SKM-1 (cell line): Measurements from ENCODE around the gene DPP6.

ENCODE experiments used
- DNase-seq: peaks from one replicate; lab custom pipeline; 2025; ENCODE audit not compliant: unreplicated experiment; lab: John Stamatoyannopoulos, UW

The DPP6 gene

GRCh38 chr7:154332811-154333580 is 280.8 kb downstream of the DPP6 start:
- DNase-seq = no peak

GRCh38 chr7:154336295-154336694 is 284.1 kb downstream of the DPP6 start:
- DNase-seq = no peak

GRCh38 chr7:154338701-154339506 is 286.7 kb downstream of the DPP6 start:
- DNase-seq = no peak

- DNase-seq = no peak
Measured at GRCh38 chr7:154342971-154343633, 290.9 kb downstream of the DPP6 start.

- no peak for DNase-seq
Measured at GRCh38 chr7:154343778-154344412, 291.7 kb downstream of the DPP6 start.

- DNase-seq = no peak
Measured at GRCh38 chr7:154345093-154345492, 292.9 kb downstream of the DPP6 start.

GRCh38 chr7:154347700-154348266 is 295.6 kb downstream of the DPP6 start:
- no peak for DNase-seq

- no peak for DNase-seq
Measured at GRCh38 chr7:154350892-154351291, 298.7 kb downstream of the DPP6 start.

- DNase-seq = no peak
Measured at GRCh38 chr7:154353355-154353767, 301.2 kb downstream of the DPP6 start.

GRCh38 chr7:154364170-154364569 is 312.0 kb downstream of the DPP6 start:
- DNase-seq = no peak

- DNase-seq = no peak
Measured at GRCh38 chr7:154371424-154371823, 319.2 kb downstream of the DPP6 start.

GRCh38 chr7:154372011-154372601 is 319.9 kb downstream of the DPP6 start:
- no peak for DNase-seq

GRCh38 chr7:154373956-154374355 is 321.8 kb downstream of the DPP6 start:
- no peak for DNase-seq

- DNase-seq = no peak
Measured at GRCh38 chr7:154375956-154376355, 323.8 kb downstream of the DPP6 start.

- no peak for DNase-seq
Measured at GRCh38 chr7:154380771-154381170, 328.6 kb downstream of the DPP6 start.

- no peak for DNase-seq
Measured at GRCh38 chr7:154383045-154383444, 330.8 kb downstream of the DPP6 start.

- DNase-seq = no peak
Measured at GRCh38 chr7:154385214-154385613, 333.0 kb downstream of the DPP6 start.

GRCh38 chr7:154387252-154387651 is 335.1 kb downstream of the DPP6 start:
- DNase-seq = no peak

GRCh38 chr7:154388412-154388811 is 336.2 kb downstream of the DPP6 start:
- DNase-seq = no peak

GRCh38 chr7:154388999-154389398 is 336.8 kb downstream of the DPP6 start:
- no peak for DNase-seq

GRCh38 chr7:154390961-154391360 is 338.8 kb downstream of the DPP6 start:
- no peak for DNase-seq
